Fibroblast of upper back skin (primary cell): ENCODE results near the gene COL11A1.
A peak's percentile ranks its signal among the peaks of the same experiment; 100 is the strongest.

Experiments used
- DNase-seq: peaks from one replicate; pipeline ENCODE4 v3.0.0-alpha.2; 2013

Gene COL11A1

DNA sequence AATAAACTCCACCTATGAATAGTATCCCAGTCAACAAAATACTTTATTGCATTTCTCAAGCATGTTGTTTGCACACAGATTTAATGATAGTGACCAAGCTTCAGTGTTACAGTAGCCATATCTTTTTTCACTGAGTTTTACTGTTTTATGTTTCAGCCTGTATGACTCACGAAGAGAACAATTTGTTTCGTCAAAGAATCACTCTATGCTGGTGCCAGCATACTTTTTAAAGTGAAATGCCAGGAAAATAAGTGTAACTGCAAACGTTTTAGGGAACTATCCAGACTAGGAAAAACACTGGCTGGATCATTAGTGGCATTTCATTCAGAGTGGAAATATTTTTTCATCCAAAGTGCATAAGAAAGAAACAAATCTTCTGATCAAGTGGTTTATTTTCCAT is 210.8 kb downstream of the COL11A1 start:
- peak; percentile 69 for DNase-seq

DNA sequence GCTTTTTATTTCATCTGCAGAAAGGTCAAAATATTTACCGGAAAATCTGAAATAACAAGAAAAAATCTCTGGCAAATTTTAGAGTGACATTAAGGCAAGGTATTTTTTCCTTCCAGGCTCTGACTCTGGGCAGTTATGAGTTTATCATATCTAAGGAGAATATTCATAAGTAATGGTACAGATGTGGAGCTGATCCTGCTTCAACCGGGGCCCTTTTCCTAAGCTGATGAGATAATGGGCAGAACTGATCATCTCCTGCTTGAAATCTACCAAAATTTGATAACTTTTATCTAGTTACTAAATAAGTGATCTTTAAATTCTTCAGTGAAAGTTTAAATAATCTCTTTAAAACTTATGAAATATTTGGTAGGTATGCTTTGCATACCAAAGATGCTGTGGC is 211.6 kb downstream of the COL11A1 start:
- no peak for DNase-seq

DNA sequence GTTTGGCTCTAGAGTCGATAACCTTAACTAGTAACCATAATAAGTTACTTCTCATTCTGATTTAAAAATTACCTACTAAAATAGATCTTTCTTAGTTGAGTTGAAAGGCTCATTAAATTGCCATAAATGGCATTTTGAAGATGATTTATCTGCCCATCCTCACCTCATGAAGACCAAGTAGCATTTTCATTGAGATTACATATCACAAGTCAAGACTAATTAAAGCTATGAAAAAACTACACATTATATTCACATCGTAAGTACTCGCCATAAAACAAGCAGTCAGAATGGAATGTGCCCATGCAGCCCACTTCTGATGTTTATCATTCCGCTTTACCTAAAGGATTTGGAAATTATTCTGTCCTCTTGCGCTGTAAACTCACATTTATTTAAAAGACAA is 212.0 kb downstream of the COL11A1 start:
- DNase-seq, result no peak

GRCh38 chr1:102891868-102892625 is 216.3 kb downstream of the COL11A1 start:
- peak; percentile 81 for DNase-seq

DNA sequence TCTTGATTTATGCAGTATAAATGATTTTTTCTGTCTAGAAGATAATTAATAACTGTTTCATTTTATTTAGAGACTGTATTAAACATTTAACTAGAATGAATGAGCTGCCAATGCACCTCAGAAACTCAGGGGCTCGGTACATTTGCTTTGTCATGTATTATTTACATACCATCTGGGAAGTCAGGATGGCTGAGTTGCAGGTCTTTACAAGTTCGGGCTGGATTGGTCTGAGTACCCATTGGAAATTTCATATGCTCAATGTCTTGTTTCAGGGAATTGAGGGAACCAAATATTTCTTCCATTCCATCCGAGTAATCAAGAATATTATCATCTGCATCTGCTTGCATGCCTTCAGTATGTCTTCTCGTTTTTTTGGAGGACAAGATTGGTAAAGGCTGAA is 221.7 kb downstream of the COL11A1 start:
- DNase-seq, result no peak

- DNase-seq, result no peak
These were observed 224.1 kb downstream of the COL11A1 start for GRCh38 chr1:102884238-102884637.

DNA sequence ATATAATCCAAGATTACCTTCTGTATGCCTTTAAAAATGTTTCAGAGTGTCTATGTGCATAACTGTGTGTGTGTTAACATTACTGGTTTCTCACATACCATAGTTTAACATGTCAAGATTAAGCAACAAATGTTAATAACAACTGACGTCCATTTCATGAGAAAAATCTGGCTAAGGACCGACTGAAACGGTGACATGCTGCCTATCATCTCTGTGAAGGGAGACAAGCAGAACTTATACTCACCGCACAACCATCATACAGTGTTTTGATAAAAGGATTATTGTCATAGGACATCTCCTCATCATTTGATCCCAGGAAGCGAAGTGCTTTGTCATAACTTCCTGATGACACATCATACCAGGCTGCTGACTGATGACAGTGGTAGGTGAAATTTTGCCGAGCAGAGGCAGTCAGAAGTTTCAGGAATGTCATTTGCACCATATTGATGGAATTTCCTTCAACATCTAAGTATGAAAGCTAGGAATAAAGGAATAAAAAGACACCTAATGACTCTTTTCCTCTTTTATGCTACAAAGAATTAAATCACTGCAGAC is 228.8 kb downstream of the COL11A1 start:
- DNase-seq, result peak; percentile 87

GRCh38 chr1:102875756-102876155 is 232.6 kb downstream of the COL11A1 start:
- DNase-seq, result no peak

DNA sequence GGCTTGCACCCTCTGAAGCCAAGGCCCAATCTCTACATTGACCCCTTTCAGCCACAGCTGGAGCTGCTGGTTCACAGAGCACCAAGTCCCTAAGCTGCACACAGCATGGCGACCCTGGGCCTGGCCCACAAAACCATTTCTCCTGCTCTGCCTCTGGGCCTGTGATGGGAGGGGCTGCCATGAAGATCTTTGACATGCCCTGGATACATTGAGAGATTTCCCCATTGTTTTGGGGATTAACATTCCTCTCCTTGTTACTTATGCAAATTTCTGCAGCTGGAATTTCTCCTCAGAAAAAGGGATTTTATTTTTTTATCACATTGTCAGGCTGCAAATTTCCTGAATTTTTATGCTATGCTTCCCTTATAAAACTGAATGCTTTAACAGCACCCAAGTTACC is 235.8 kb downstream of the COL11A1 start:
- DNase-seq, result no peak

DNA sequence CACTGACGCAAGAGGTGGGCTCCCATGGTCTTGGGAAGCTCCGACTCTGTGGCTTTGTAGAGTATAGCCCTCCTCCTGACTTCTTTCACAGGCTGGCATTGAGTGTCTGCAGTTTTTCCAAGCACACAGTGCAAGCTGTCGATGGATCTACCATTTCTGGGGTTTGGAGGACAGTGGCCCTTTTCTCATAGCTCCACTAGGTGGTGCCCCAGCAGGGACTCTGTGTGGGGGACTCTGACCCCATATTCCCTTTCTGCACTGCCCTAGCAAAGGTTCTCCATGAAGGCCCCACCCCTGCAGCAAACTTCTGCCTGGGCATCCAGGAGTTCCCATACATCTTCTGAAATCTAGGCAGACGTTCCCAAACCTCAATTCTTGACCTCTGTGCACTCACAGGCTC is 236.2 kb downstream of the COL11A1 start:
- DNase-seq, result no peak

DNA sequence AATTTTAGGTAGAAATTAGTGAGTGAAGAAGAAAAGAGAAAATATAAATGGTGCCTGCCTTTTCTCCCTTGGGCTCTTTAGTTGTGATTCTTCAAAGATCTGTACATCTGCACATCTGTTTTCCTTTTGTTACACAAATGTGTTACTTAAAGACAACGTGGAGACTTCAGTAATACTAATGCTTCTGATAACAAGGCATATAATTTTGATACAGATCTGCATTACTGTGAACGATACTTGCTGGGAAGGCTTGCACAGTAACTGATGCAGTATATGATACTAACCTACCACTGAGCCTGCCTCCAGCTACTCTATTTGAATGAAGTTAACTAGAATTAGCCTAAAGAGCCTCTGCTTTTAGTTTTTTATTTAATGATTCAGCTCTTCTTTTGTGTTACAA is 244.6 kb downstream of the COL11A1 start:
- no peak for DNase-seq

DNA sequence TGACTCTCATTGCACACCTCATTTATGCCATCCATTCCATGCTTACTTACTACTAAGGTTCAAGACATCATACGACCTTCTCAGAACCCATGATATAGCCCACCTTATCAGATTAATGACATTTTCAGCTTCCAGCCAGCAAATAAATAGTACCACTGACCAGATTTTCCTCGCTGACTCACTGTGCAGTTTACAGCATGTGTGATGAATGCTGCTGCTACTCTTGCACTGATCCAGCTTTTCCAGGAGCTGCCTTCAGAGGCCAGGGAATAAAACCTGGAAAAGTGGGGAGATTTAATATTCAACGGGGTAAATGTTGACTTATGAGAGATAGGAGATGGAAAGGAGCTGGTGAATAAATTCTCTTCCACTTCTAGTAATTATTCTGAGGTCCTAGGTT is 247.1 kb downstream of the COL11A1 start:
- DNase-seq, result peak; percentile 31

DNA sequence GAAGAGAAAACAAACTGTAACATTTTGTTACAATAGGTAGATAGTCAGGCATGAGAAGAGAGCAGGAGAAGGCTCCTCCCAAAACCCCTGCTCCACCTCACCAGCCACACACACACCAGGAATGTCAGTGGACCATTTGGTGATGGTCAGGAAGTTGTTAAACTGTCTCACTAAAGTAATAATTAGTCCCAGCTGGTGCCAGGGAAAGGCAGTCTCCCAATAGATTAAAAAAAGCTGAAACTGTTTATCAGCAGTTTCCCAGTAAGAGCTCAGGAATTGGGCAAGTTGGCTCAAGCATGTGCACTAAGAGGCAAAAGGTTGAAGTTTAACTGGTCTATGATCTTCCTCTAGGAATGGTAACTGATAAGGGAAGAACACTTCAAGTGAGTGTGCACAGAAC is 249.6 kb downstream of the COL11A1 start:
- peak; percentile 83 for DNase-seq

GRCh38 chr1:102857251-102857650 is 251.1 kb downstream of the COL11A1 start:
- no peak for DNase-seq

DNA sequence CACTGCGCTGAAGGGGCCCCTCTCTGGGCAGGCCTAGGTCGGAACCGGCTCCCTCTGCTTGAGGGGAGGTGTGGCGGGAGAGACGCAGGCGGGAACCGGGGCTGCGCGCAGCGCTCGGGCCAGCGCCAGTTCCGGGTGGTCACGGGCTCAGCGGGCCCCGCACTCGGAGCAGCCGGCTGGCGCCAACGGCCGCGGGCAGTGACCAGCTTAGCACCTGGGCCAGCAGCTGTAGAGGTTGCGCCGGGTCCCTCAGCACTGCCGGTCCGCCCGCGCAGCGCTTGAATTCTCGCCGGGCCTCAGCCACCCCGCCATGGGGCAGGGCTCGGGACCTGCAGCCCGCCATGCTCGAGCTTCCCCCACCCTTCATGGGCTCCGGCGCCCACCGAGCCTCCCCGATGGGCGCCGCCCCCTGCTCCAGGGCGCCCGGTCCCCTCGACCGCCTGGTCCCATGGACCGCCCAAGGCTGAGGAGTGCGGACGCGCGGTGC is 254.6 kb downstream of the COL11A1 start:
- DNase-seq, result no peak

DNA sequence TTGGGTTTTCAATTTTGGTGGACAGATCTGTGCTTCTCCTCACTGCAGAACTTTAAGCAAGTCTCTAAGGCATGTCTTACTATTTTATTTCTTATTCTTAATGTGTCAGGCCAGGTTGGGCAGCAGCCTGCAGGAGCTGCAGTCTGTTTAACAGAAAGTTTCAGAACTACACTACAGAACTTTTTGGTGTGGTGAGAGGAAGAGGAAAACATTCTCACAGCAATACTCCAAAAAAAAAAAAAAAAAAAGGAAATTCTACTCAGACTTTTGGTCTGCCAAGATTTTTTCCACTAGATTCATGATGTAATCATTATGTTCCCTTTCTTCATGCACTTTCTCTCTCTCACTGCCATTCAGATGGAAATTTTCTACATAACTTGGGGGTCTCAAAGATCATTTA is 255.2 kb downstream of the COL11A1 start:
- DNase-seq, result peak; percentile 28

- peak; percentile 37 for DNase-seq
These were observed 255.7 kb downstream of the COL11A1 start for GRCh38 chr1:102852613-102853012.

GRCh38 chr1:102851616-102852015 is 256.7 kb downstream of the COL11A1 start:
- DNase-seq, result peak; percentile 47

DNA sequence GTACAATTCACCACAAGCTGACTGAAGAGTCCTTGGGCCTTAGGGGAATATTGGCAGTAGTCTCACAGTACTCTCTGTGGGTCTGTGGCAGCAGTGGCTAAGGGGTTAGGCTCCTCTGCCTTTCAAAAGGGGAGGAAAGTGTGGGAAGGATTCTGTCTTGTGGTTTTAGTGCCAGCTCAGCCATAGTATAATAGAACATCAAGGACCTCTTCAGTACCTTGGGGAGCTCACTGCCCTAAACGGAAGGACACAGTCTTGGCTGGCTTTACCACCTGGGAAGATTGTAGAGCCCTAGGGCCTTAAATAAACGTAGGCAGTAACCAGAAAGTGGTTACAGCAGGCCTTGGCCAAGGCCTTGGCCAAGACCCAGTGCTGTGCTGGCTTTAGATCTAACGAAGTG is 265.7 kb downstream of the COL11A1 start:
- DNase-seq, result no peak

DNA sequence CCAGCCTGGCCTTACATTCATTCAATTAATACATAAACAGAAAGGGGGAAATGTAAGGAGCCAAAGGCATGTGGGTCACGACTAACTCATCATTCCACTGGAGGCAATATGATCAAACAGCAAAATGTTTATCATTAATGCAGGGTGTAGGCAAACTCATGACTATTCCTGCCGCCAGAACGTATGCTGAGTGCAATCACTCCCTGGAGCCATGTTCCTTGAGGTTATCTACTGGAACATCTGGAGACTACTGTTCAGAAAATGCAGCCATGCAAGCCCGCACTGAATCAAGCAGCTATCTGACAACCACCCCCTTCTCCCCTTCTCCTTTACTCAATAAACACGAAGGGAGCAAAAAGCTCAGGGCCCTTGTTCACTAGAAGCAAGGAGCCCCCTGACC is 267.6 kb downstream of the COL11A1 start:
- DNase-seq, result no peak

DNA sequence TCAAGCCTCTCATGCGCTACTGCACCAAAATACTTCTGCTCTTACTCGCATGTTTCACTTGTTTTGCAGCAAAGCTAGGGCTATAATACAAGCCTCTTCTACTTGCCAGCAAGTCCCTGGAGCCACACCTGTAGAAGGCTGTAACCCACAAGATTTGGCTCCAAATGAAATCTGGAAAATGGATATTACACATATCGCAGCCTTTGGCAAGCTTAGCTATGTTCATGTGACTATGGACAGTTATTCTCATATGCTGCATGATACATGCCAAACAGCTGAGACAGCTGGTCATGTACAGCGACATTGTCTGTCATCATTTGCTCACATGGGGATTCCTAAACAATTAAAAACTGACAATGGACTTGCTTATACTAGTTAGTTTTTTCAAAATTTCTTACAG is 270.3 kb downstream of the COL11A1 start:
- no peak for DNase-seq

GRCh38 chr1:102837551-102837950 is 270.8 kb downstream of the COL11A1 start:
- no peak for DNase-seq

- no peak for DNase-seq
These were observed 271.3 kb downstream of the COL11A1 start for GRCh38 chr1:102836991-102837390.

GRCh38 chr1:102834688-102835320 is 273.5 kb downstream of the COL11A1 start:
- peak; percentile 25 for DNase-seq
